GM23248 (cell line): ENCODE results near the gene MCHR2.
"Not testable (repeated sequence)": the region's sequence is repeated elsewhere in the genome, so short reads cannot be mapped to it uniquely, and the experiment has no call there.

Experiments
- EZH2 ChIP-seq: fragments of 200-600 bp; sonication (generic); IDR thresholded peaks from 2 replicates; pipeline ENCODE4 v1.6.1; 2018; ENCODE audit warnings: antibody characterized with exemption, mild to moderate bottlenecking; ENCODE audit not compliant: insufficient read depth, poor library complexity, severe bottlenecking
- EZH2phosphoT487 ChIP-seq: fragments of 200-600 bp; sonication (generic); IDR thresholded peaks from 2 replicates; pipeline ENCODE4 v1.6.1; 2018; ENCODE audit warnings: antibody characterized with exemption, moderate library complexity, mild to moderate bottlenecking, low read depth; ENCODE audit not compliant: insufficient read depth

DNA sequence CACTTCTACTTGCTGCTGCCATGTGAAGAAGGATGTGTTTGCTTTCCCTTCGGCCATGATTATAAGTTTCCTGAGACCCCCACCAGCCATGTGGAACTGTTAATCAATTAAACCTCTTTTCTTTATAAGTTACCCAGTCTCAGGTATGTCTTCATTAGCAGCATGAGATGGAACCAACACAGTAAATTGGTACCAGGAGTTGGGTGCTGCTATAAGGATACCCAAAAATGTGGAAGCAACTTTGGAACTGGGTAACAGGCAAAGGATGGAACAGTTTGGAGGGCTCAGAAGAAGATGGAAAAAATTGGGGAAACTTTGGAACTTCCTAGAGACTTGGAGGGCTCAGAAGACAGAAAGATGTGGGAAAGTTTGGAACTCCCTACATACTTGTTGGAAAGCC lies 44.5 kb upstream of the MCHR2 start:
- TF ChIP-seq EZH2, EZH2phosphoT487: not testable (repeated sequence)
